Effector memory CD8-positive, alpha-beta T cell (primary cell): ENCODE measurements around the gene MLLT3.

ENCODE experiments used
- ATAC-seq: fragments of 150-1000 bp; cut with Tn5 transposase; replicated peaks from 2 replicates; pipeline ENCODE4 v1.10.0; 2021; ENCODE audit warnings: mild to moderate bottlenecking, moderate library complexity
- DNase-seq, 3 experiments: peaks; one replicate each; pipeline ENCODE4 v3.0.0; 2021
- H3K27ac Mint-ChIP-seq, 2 donors: one replicate each; pipeline ENCODE4 v1.8.0; 2022; ENCODE audit warnings: mild to moderate bottlenecking in 2 of 2, mixed read lengths in 2 of 2, moderate library complexity in 2 of 2
- H3K27me3 Mint-ChIP-seq, 2 donors: one replicate each; pipeline ENCODE4 v1.8.0; 2022; ENCODE audit warnings: mixed read lengths in 2 of 2
- H3K36me3 Mint-ChIP-seq: one replicate; pipeline ENCODE4 v1.8.0; 2022; ENCODE audit warnings: mild to moderate bottlenecking, moderate library complexity, mixed read lengths; ENCODE audit not compliant: insufficient read depth
- H3K4me1 Mint-ChIP-seq, 2 donors: one replicate each; pipeline ENCODE4 v1.8.0; 2022; ENCODE audit warnings: low read depth in 2 of 2, mixed read lengths in 2 of 2
- H3K4me3 Mint-ChIP-seq, 2 donors: one replicate each; pipeline ENCODE4 v1.8.0; 2022; ENCODE audit warnings: mild to moderate bottlenecking in 2 of 2, mixed read lengths in 2 of 2, moderate library complexity in 2 of 2
- H3K9me3 Mint-ChIP-seq, 2 donors: one replicate each; pipeline ENCODE4 v1.8.0; 2022; ENCODE audit warnings: mixed read lengths in 2 of 2

Gene MLLT3

DNA sequence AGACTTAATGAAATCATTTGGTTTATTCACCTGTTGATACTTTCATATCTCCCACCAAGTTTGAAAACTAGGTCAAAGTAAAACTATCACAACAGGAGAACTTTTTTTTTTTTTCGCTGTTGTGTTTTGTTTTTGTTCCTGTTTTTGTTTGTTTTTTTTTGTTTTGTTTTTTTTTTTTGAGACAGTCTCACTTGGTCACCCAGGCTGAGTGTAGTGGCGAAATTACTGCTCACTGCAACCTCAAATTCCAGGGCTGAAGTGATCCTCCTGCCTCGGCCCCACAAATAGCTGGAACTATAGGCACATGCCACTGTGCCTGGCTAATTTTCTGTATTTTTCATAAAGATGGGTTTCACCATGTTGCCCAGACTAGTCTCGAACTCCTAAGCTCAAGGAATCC lies 49.3 kb downstream of the MLLT3 start:
- ATAC-seq (no peak), DNase-seq (no peak)
- Mint-ChIP-seq H3K9me3 (no peaks in the 10 kb centered on the region), H3K27me3 (no peaks in the 10 kb centered on the region), H3K4me3 (no peak overlapping the region), H3K4me1 (peaks cover 21 to 65% of the 10 kb centered on the region in 2 donors), H3K27ac (no peak overlapping the region), H3K36me3 (no peaks in the 10 kb centered on the region)

DNA sequence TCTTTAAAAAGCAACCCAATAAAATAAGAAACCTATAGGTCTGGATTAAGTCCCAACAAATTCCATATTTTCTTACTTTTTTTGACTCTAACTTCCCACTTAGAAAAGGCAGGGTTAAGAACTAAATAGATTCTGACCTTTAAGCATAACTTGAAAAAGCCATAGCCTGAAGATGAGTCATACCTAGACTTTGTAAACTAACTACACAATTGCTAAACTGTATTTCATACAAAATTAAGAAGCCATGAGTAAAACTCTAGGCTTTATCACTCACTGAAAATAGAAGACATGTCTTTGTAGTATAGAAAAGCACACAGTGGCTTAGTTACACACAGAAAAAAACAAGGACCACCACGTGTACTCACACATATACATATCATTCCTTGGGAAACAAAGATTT lies 51.5 kb downstream of the MLLT3 start:
- DNase-seq (no peak), ATAC-seq (no peak)
- Mint-ChIP-seq H3K4me3 (no peak overlapping the region), H3K36me3 (no peaks in the 10 kb centered on the region), H3K27ac (no peak overlapping the region), H3K27me3 (no peaks in the 10 kb centered on the region), H3K4me1 (peaks cover 13 to 58% of the 10 kb centered on the region in 2 donors), H3K9me3 (no peaks in the 10 kb centered on the region)

DNA sequence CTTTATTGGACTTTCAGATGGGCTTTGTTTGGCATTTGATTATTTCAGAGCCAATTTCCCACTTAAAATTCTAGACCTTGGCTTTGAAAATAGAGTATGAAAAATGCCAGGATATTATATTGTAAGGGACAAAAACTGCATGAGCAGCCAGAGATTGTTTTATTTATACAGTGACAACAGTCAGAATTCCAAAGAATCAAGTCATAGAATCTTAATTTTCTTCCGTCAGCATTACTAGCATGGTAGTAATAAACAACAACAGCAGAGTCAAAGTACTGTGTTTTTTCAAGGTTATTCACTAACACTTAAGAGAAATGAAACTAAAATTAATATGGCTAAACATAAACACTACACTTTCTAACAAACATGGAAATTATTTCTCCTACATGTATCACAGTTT lies 52.2 kb downstream of the MLLT3 start:
- H3K4me3 Mint-ChIP-seq, result no peak overlapping the region
- H3K4me1 Mint-ChIP-seq, result peaks cover 13 to 63% of the 10 kb centered on the region in 2 donors
- no peak overlapping the region for H3K27ac Mint-ChIP-seq
- DNase-seq (no peak), ATAC-seq (no peak)
- no peaks in the 10 kb centered on the region for H3K36me3 Mint-ChIP-seq
- no peaks in the 10 kb centered on the region for H3K9me3 Mint-ChIP-seq
- no peaks in the 10 kb centered on the region for H3K27me3 Mint-ChIP-seq

DNA sequence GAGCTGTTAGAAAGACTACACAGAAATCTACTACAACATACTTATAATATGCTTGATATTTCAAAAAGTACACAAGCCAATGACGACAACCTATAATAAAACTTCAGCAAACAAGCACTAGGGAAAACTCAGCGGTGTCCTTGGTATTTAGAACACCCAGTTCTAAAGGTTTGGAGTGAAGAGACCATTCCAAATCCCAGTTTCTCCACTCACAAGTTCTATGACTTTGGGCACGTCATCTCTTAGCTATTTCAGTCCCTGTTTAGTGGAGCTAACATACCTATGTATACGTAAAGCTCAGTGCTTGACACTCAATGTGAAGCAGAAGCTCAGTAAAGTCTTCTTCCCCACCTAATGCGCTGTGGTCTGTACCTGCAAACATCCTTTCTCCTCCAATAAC lies 52.8 kb downstream of the MLLT3 start:
- H3K9me3 Mint-ChIP-seq, result no peaks in the 10 kb centered on the region
- no peak overlapping the region for H3K27ac Mint-ChIP-seq
- no peak for DNase-seq
- H3K27me3 Mint-ChIP-seq, result no peaks in the 10 kb centered on the region
- ATAC-seq, result no peak
- H3K4me1 Mint-ChIP-seq, result peaks cover 13 to 62% of the 10 kb centered on the region in 2 donors
- no peak overlapping the region for H3K4me3 Mint-ChIP-seq
- no peaks in the 10 kb centered on the region for H3K36me3 Mint-ChIP-seq

DNA sequence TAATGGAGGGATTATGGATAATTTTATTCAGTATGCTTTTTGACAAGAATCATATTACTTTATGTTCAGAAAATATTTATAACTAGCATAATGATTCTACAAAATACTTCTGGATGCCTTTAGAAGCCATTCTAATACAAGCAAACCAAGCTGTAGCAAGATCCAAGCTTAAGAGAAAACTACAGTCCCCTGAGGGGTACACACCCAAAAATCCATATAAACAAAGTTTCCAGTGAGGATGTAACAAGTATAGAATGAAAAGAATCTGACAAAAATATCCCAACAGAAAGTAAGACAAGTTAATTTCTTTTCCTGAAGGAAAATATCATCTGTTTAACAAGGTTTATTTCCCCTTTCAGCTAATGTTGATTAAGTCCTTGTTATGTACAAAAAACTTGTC lies 53.9 kb downstream of the MLLT3 start:
- no peaks in the 10 kb centered on the region for H3K36me3 Mint-ChIP-seq
- no peaks in the 10 kb centered on the region for H3K9me3 Mint-ChIP-seq
- no peak overlapping the region for H3K4me3 Mint-ChIP-seq
- H3K27ac Mint-ChIP-seq, result no peak overlapping the region
- DNase-seq (no peak), ATAC-seq (no peak)
- H3K4me1 Mint-ChIP-seq, result peaks cover 12 to 59% of the 10 kb centered on the region in 2 donors
- H3K27me3 Mint-ChIP-seq, result no peaks in the 10 kb centered on the region

DNA sequence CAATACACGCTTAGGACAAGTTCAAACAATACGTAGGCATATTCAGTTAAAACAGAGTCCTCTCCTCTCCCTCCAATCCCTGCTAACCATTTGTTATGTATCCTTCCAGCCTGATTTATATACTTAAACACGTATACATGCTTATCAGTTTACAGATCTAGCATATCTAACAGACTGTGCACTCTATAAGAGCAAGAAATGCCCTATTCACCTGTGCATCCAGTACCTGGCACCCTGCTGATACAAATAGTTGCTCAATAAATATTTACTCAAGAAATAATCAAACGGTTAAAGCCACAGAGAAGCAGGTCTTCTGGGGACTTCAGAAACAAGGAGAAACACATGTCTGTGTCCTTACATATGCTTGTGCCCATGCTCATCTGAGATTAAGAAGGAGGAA lies 55.9 kb downstream of the MLLT3 start:
- peaks cover 16 to 66% of the 10 kb centered on the region in 2 donors for H3K4me1 Mint-ChIP-seq

DNA sequence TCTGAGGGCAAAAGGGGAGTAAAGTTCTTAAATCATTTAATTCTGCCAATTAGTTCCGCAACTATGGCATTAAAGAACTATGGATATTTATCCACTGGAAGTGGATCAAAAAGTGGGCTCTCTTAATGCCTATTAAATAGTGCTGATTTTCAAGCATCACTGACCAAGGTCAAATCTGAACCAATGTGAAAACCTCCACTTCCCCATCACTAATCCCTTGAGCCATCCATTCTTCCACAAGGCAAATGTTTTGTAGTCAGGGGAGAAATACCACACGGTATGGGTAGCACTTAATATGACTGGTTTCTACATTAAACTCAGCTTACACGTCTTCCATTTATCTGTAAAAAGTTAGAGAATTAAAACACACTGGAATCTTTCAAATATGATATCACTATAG lies 57.6 kb downstream of the MLLT3 start:
- no peaks in the 10 kb centered on the region for H3K9me3 Mint-ChIP-seq
- ATAC-seq, result no peak

More for the DNA sequence above, 55.9 kb downstream of the MLLT3 start:
- Mint-ChIP-seq H3K27ac (no peak overlapping the region), H3K9me3 (no peaks in the 10 kb centered on the region), H3K4me3 (no peak overlapping the region), H3K27me3 (no peaks in the 10 kb centered on the region), H3K36me3 (no peaks in the 10 kb centered on the region)
- ATAC-seq, result no peak
- no peak for DNase-seq

DNA sequence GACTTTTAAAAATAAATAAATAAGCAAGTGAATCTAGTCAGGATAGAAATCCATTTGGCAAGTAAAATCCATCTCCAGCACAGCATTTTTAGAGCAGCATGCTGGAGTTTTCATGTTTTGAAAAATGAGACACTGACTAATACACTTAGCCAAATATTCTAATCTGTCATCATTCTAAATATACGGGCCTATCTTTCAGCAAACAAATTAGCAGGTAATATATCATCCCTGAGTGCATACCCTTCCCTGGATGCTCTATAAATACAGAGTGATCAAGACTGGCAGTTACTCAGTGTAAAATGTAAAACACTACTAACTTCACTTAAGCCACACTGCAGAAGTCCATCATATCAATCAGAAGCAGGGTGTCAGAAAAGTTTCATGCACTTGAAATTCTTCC lies 58.4 kb downstream of the MLLT3 start:
- H3K4me1 Mint-ChIP-seq, result peaks cover 15 to 59% of the 10 kb centered on the region in 2 donors
- no peak overlapping the region for H3K27ac Mint-ChIP-seq
- no peaks in the 10 kb centered on the region for H3K27me3 Mint-ChIP-seq
- H3K4me3 Mint-ChIP-seq, result no peak overlapping the region
- no peaks in the 10 kb centered on the region for H3K9me3 Mint-ChIP-seq
- H3K36me3 Mint-ChIP-seq, result no peaks in the 10 kb centered on the region
- ATAC-seq, result no peak
- no peak for DNase-seq

More for the DNA sequence above, 57.6 kb downstream of the MLLT3 start:
- Mint-ChIP-seq H3K4me3 (no peak overlapping the region), H3K36me3 (no peaks in the 10 kb centered on the region), H3K4me1 (peaks cover 14 to 61% of the 10 kb centered on the region in 2 donors), H3K27me3 (no peaks in the 10 kb centered on the region), H3K27ac (no peak overlapping the region)
- DNase-seq, result no peak

DNA sequence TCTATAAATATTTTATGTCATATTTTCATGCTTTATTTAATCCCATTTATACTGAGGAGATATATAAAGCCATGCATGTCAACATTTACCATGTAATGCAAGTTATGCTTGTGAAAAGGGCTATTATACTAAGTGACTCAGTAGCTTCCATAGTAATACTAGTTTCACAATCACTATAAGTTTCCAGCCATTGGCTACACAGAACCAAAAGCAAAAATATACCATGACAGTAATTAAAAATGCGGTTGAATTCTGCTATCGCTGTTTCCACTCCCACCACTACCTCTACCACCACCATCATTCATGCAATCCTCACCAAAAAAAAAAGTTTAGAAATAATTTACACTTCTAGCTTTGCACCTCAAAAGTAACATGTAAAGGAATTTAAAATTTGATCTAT lies 60.2 kb downstream of the MLLT3 start:
- Mint-ChIP-seq H3K27ac (peak overlapping the region in 1 of 2 donors; percentile 35), H3K27me3 (no peaks in the 10 kb centered on the region), H3K9me3 (no peaks in the 10 kb centered on the region), H3K4me1 (peaks cover 20 to 63% of the 10 kb centered on the region in 2 donors), H3K36me3 (no peaks in the 10 kb centered on the region), H3K4me3 (no peak overlapping the region)
- DNase-seq, result no peak
- ATAC-seq, result peak; percentile 63

DNA sequence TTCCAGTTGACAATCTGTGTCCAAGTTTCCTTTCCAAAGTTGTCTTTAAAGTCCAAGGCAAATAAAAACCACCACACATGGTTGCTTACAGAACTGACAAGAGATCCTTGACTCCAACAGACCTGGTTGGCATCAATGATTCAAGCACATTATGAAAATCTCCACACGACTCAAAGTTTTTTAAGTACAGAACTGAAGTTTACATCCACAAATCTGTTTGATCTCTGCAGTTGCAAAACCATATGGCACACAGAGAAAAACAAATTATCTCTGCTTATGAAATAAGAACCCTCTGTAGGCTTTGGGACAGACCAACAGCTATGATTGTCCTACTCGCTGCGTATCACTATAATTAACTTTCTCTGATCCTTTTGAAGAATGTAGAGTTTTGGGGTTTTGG lies 60.8 kb downstream of the MLLT3 start:
- ATAC-seq, result no peak
- Mint-ChIP-seq H3K9me3 (no peaks in the 10 kb centered on the region), H3K36me3 (no peaks in the 10 kb centered on the region), H3K27me3 (no peaks in the 10 kb centered on the region), H3K4me3 (no peak overlapping the region), H3K4me1 (peaks cover 22 to 66% of the 10 kb centered on the region in 2 donors), H3K27ac (no peak overlapping the region)
- no peak for DNase-seq

DNA sequence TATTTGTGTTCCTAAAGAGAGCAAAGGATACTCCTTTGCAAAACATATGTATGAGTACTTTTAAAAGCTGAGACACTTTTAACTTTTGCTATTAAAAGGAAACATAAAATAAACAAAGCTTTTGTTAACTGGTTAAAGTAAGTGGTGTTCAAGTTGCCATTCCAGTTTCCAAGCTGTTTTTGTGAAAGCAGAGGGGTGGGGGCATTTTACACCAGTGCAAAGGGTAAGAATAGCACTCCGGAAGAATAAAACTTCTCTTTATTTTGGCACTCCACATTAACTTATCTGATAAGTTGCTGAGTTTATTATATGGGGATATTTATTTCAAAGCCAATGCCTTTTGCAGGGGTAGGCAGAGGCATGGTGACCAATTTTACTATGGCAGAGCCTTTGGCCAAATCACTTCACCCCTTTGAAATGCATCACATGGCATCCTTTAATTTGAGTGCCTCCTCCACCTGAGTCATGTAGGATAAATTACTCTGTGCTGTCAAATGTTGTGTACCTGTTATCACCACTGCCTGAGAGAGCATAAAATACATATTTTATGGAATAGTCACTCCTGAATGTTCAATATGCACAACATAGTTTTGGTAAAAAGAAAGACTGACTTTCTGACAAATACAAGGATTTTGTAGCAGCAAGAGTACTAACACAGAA lies 62.9 kb downstream of the MLLT3 start:
- Mint-ChIP-seq H3K4me1 (peaks cover 29 to 65% of the 10 kb centered on the region in 2 donors), H3K27me3 (no peaks in the 10 kb centered on the region), H3K36me3 (no peaks in the 10 kb centered on the region), H3K9me3 (no peaks in the 10 kb centered on the region), H3K27ac (no peak overlapping the region), H3K4me3 (no peak overlapping the region)
- ATAC-seq (no peak), DNase-seq (no peak)

DNA sequence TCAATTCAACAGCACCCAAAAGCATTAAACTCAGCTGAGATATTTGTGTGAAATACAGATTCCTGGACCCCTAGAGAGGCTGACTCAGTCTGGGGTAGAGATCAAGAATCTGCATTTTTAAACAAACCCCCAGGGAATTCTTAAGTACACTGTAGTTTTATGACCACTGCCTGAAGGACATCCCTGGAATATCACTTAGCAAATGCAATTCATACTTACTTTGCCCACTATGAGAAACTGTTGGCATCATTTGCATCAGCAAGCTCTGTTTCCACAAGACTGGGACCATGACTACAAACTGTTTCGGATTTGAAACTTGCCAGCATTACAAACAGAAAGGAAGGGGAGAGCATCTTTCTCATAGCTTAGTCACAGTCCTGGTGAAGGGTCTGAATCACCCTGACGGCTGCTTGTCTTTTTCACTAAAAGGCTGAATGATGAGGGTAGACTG lies 63.7 kb downstream of the MLLT3 start:
- DNase-seq, result no peak
- Mint-ChIP-seq H3K4me1 (peaks cover 36 to 73% of the 10 kb centered on the region in 2 donors), H3K27me3 (no peaks in the 10 kb centered on the region), H3K4me3 (no peak overlapping the region), H3K9me3 (no peaks in the 10 kb centered on the region), H3K36me3 (no peaks in the 10 kb centered on the region), H3K27ac (no peak overlapping the region)
- ATAC-seq, result no peak

DNA sequence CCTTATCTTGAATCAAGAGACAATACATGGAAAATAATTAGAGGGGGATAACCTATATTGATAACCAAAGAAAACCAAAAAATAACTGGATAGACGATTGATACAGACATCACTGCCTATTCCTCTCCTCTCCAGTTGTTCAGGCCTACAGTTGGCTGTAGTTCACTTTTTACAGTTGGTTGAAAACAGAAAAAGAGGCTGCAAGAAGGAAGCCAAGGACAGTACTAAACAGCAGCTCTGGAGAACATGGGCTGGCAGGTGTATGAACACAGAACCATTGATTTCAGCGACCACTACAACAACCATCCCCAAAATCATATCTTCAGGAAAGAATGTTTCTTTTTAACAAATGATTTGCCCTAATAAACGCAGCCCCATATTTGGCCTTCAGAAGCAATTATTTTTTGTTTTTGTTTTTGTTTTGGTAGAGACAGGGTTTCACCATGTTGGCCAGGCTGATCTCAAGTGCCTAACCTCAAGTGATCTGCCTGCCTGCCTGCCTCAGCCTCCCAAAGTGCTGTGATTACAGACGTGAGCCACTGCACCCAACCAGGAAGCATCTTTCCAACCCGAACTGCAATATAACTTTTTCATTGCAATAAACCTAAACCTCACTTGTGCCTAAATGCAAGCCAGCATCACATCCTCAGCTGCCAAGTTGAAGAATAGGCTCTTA lies 64.3 kb downstream of the MLLT3 start:
- no peaks in the 10 kb centered on the region for H3K36me3 Mint-ChIP-seq
- no peak overlapping the region for H3K27ac Mint-ChIP-seq
- no peaks in the 10 kb centered on the region for H3K9me3 Mint-ChIP-seq
- H3K4me1 Mint-ChIP-seq, result peaks cover 38 to 72% of the 10 kb centered on the region in 2 donors
- no peaks in the 10 kb centered on the region for H3K27me3 Mint-ChIP-seq
- H3K4me3 Mint-ChIP-seq, result no peak overlapping the region
- ATAC-seq (no peak), DNase-seq (no peak)

DNA sequence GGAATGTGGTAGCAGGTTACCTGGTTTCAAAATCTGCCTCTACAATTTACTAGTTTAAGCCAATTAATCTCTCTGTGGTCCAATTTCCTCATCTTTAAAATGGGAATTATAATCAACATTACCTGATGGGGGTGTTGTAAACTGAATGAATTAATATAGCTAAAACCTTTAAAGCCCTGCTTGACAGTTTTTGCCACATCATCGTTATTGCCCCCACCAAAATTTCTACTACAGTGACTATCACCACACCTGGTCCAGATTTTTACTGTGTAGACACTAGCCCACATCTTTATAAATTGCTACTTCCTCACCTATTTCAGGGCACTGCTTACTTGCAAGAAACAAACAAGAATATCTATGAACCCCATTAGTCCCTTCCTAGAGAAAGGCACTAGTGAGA lies 65.0 kb downstream of the MLLT3 start:
- H3K27ac Mint-ChIP-seq, result no peak overlapping the region
- no peaks in the 10 kb centered on the region for H3K27me3 Mint-ChIP-seq
- H3K36me3 Mint-ChIP-seq, result no peaks in the 10 kb centered on the region
- DNase-seq, result no peak
- H3K4me1 Mint-ChIP-seq, result peaks cover 33 to 67% of the 10 kb centered on the region in 2 donors
- no peaks in the 10 kb centered on the region for H3K9me3 Mint-ChIP-seq
- ATAC-seq, result no peak
- H3K4me3 Mint-ChIP-seq, result no peak overlapping the region
